K562 (cell line): Measurements from ENCODE around the gene DNAH8.

Source experiments
- CBX2 ChIP-seq: fragments of 200-600 bp; sonication (generic); IDR thresholded peaks from one replicate; pipeline ENCODE4 v1.6.1; 2012; ENCODE audit warnings: mild to moderate bottlenecking, low read length, inconsistent platforms; ENCODE audit not compliant: insufficient read depth, poor library complexity, severe bottlenecking
- CEBPZ ChIP-seq: fragments of 150-350 bp; IDR thresholded peaks from 2 replicates; pipeline ENCODE4 v1.6.1; 2014; ENCODE audit warnings: low read depth, mild to moderate bottlenecking, low read length, borderline replicate concordance
- CTCF ChIP-seq, 3 experiments: IDR thresholded peaks in 2 of 3; conservative IDR thresholded peaks in 1 of 3; 2 replicates each; pipeline ENCODE4 v1.5.1; 2011 to 2012; ENCODE audit warnings: low read length in 3 of 3, mild to moderate bottlenecking in 3 of 3, control low read depth in 2 of 3, improper control_type of control experiment in 1 of 3, inconsistent platforms in 1 of 3, low read depth in 1 of 3, mixed read lengths in 1 of 3, moderate library complexity in 1 of 3; ENCODE audit not compliant: insufficient read depth in 2 of 3
- ESRRA ChIP-seq: fragments of 450-650 bp; IDR thresholded peaks from 2 replicates; pipeline ENCODE4 v1.6.1; 2014; ENCODE audit warnings: low read depth, mild to moderate bottlenecking, moderate library complexity, borderline replicate concordance
- ETS1 ChIP-seq: conservative IDR thresholded peaks from 2 replicates; pipeline ENCODE4 v1.6.1; 2011; ENCODE audit warnings: low read depth, mild to moderate bottlenecking, low read length; ENCODE audit not compliant: control insufficient read depth
- FIP1L1 ChIP-seq: fragments of 200-400 bp; formaldehyde crosslinking; IDR thresholded peaks from 2 replicates; pipeline ENCODE4 v1.6.1; 2018; ENCODE audit warnings: mild to moderate bottlenecking, low read depth, low read length; ENCODE audit not compliant: poor library complexity, severe bottlenecking
- FOXK1 ChIP-seq: sonication (generic); formaldehyde crosslinking; IDR thresholded peaks from 2 replicates; pipeline ENCODE4 v1.8.0; 2022; ENCODE audit warnings: missing genetic modification reagents, mild to moderate bottlenecking, borderline replicate concordance
- HDAC6 ChIP-seq: IDR thresholded peaks from 2 replicates; pipeline ENCODE4 v1.6.1; 2012; ENCODE audit warnings: low read depth, mild to moderate bottlenecking, control low read depth, inconsistent platforms, low read length, moderate library complexity
- KHSRP ChIP-seq: fragments of 450-650 bp; IDR thresholded peaks from 2 replicates; pipeline ENCODE4 v1.6.1; 2017
- MTA3 ChIP-seq: fragments of 450-650 bp; formaldehyde crosslinking; IDR thresholded peaks from 2 replicates; pipeline ENCODE4 v1.6.1; 2017; ENCODE audit warnings: mild to moderate bottlenecking, borderline replicate concordance
- SIN3A ChIP-seq, 2 experiments: fragments of 150-350 bp in 1 of 2; IDR thresholded peaks; 2 replicates each; pipeline ENCODE4 v1.6.1; 2011 to 2016; ENCODE audit warnings: borderline replicate concordance in 2 of 2, low read depth in 2 of 2, low read length in 2 of 2, mild to moderate bottlenecking in 2 of 2, moderate library complexity in 2 of 2; ENCODE audit not compliant: control insufficient read depth in 1 of 2
- TEAD2 ChIP-seq: fragments of 450-650 bp; IDR thresholded peaks from 2 replicates; pipeline ENCODE4 v1.6.1; 2016; ENCODE audit warnings: missing genetic modification characterization, control low read depth, missing compliant biosample characterization
- ZNF3 ChIP-seq: fragments of 250-450 bp; sonication (Bioruptor Pico); IDR thresholded peaks from 2 replicates; pipeline ENCODE4 v1.5.0; 2021; ENCODE audit warnings: mild to moderate bottlenecking, moderate library complexity
- ZNF384 ChIP-seq: IDR thresholded peaks from 2 replicates; pipeline ENCODE4 v1.6.1; 2012; ENCODE audit warnings: low read depth, low read length, improper control_type of control experiment

- TF ChIP-seq SIN3A (IDR thresholded peaks at IDR 0.05; ENCODE audit: borderline replicate concordance in 2 of 2, control insufficient read depth in 1 of 2, low read depth in 2 of 2, low read length in 2 of 2) (no peak), ZNF3 (CRISPR knock-in tag) (no peak), CTCF (IDR thresholded peaks at IDR 0.05 in 2 of 3, conservative IDR thresholded peaks at IDR 0.05 in 1 of 3; ENCODE audit: insufficient read depth in 2 of 3, low read depth in 1 of 3, low read length in 3 of 3) (no peak), CBX2 (no peak), ETS1 (no peak), MTA3 (no peak), TEAD2 (tag) (no peak), CEBPZ (no peak), HDAC6 (no peak), ESRRA (no peak), KHSRP (no peak), FOXK1 (CRISPR knock-in tag) (no peak), FIP1L1 (no peak), ZNF384 (no peak)
Observed at GRCh38 chr6:39077882-39078594, 362.9 kb downstream of the DNAH8 start.
